Measurements from ENCODE around the gene SZT2. TPM values are rescaled to one million over a fixed set of nuclear protein-coding genes. Genes with fewer than 3 reads are reported as not detected.

Gene SZT2
- total and polyA plus RNA-seq, 2 of the 13 experiments (the other 11 are each of a cell fraction or from before 2014, with no cell fraction given) = 8.0 to 8.8 TPM

- TF ChIP-seq REXO4 (CRISPR knock-in tag; IDR thresholded peaks at IDR 0.05; ENCODE audit: borderline replicate concordance) = no peak
- TF ChIP-seq ZNF34 (CRISPR knock-in tag; IDR thresholded peaks at IDR 0.05; ENCODE audit: borderline replicate concordance) = no peak
- peak; percentile 5; the same call in 1 of the 2 replicates for TF ChIP-seq CTCF (CRISPR knock-in tag; IDR thresholded peaks at IDR 0.05)
- no peak for TF ChIP-seq ZNF138 (CRISPR knock-in tag; IDR thresholded peaks at IDR 0.05; ENCODE audit: low read depth)
- peak; percentile 20 for TF ChIP-seq CBX1 (IDR thresholded peaks at IDR 0.05; ENCODE audit: low read depth)
- TF ChIP-seq TARDBP (CRISPR knock-in tag; IDR thresholded peaks at IDR 0.05) = peak; percentile 82; the same call in 1 of the 2 replicates
- peak; percentile 57; the same call in 1 of the 2 replicates for TF ChIP-seq GATA4 (IDR thresholded peaks at IDR 0.05; ENCODE audit: borderline replicate concordance, low read depth)
- TF ChIP-seq ZFYVE20 (CRISPR knock-in tag; IDR thresholded peaks at IDR 0.05; ENCODE audit: borderline replicate concordance, low read depth) = no peak
- no peak for TF ChIP-seq MBD4 (IDR thresholded peaks at IDR 0.05; ENCODE audit: borderline replicate concordance, low read length)
- no peak for TF ChIP-seq ZNF607 (CRISPR knock-in tag; IDR thresholded peaks at IDR 0.05; ENCODE audit: borderline replicate concordance)
- no peak for TF ChIP-seq LRRFIP1 (CRISPR knock-in tag; conservative IDR thresholded peaks at IDR 0.05)
- TF ChIP-seq EEA1 (CRISPR knock-in tag; IDR thresholded peaks at IDR 0.05; ENCODE audit: borderline replicate concordance) = peak; percentile 46; the same call in 1 of the 2 replicates
- no peak for TF ChIP-seq ZNF333 (CRISPR knock-in tag; IDR thresholded peaks at IDR 0.05; ENCODE audit: borderline replicate concordance)
- TF ChIP-seq ZNF451 (CRISPR knock-in tag; IDR thresholded peaks at IDR 0.05) = no peak
- TF ChIP-seq, protein P1, sequence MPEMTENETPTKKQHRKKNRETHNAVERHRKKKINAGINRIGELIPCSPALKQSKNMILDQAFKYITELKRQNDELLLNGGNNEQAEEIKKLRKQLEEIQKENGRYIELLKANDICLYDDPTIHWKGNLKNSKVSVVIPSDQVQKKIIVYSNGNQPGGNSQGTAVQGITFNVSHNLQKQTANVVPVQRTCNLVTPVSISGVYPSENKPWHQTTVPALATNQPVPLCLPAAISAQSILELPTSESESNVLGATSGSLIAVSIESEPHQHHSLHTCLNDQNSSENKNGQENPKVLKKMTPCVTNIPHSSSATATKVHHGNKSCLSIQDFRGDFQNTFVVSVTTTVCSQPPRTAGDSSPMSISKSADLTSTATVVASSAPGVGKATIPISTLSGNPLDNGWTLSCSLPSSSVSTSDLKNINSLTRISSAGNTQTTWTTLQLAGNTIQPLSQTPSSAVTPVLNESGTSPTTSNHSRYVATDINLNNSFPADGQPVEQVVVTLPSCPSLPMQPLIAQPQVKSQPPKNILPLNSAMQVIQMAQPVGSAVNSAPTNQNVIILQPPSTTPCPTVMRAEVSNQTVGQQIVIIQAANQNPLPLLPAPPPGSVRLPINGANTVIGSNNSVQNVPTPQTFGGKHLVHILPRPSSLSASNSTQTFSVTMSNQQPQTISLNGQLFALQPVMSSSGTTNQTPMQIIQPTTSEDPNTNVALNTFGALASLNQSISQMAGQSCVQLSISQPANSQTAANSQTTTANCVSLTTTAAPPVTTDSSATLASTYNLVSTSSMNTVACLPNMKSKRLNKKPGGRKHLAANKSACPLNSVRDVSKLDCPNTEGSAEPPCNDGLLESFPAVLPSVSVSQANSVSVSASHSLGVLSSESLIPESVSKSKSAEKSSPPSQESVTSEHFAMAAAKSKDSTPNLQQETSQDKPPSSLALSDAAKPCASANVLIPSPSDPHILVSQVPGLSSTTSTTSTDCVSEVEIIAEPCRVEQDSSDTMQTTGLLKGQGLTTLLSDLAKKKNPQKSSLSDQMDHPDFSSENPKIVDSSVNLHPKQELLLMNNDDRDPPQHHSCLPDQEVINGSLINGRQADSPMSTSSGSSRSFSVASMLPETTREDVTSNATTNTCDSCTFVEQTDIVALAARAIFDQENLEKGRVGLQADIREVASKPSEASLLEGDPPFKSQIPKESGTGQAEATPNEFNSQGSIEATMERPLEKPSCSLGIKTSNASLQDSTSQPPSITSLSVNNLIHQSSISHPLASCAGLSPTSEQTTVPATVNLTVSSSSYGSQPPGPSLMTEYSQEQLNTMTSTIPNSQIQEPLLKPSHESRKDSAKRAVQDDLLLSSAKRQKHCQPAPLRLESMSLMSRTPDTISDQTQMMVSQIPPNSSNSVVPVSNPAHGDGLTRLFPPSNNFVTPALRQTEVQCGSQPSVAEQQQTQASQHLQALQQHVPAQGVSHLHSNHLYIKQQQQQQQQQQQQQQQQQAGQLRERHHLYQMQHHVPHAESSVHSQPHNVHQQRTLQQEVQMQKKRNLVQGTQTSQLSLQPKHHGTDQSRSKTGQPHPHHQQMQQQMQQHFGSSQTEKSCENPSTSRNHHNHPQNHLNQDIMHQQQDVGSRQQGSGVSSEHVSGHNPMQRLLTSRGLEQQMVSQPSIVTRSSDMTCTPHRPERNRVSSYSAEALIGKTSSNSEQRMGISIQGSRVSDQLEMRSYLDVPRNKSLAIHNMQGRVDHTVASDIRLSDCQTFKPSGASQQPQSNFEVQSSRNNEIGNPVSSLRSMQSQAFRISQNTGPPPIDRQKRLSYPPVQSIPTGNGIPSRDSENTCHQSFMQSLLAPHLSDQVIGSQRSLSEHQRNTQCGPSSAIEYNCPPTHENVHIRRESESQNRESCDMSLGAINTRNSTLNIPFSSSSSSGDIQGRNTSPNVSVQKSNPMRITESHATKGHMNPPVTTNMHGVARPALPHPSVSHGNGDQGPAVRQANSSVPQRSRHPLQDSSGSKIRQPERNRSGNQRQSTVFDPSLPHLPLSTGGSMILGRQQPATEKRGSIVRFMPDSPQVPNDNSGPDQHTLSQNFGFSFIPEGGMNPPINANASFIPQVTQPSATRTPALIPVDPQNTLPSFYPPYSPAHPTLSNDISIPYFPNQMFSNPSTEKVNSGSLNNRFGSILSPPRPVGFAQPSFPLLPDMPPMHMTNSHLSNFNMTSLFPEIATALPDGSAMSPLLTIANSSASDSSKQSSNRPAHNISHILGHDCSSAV (CRISPR knock-in tag; IDR thresholded peaks at IDR 0.05; ENCODE audit: borderline replicate concordance) = no peak
Measured at GRCh38 chr1:43389326-43390313, at the start of gene SZT2, which contains the start of gene MED8 (continued).
